ENCODE measurements around the gene LIN7A.

LIN7A gene

GRCh38 chr12:80860206-80860605, 77.5 kb downstream of the LIN7A start:
- DNase-seq (ENCODE audit: low read depth in 2 of 2), result no peak

- no peak for DNase-seq (ENCODE audit: low read depth in 2 of 2)
Measured at GRCh38 chr12:80858356-80858755, 79.4 kb downstream of the LIN7A start.

- DNase-seq (ENCODE audit: low read depth in 2 of 2), result no peak
Measured at GRCh38 chr12:80857311-80857710, 80.4 kb downstream of the LIN7A start.

- DNase-seq (ENCODE audit: low read depth in 2 of 2), result no peak
Measured at GRCh38 chr12:80849337-80849736, 88.4 kb downstream of the LIN7A start.

GRCh38 chr12:80848858-80849257, 88.9 kb downstream of the LIN7A start:
- DNase-seq (ENCODE audit: low read depth in 2 of 2), result no peak

GRCh38 chr12:80847575-80847974, 90.2 kb downstream of the LIN7A start:
- no peak for DNase-seq (ENCODE audit: low read depth in 2 of 2)

- no peak for DNase-seq (ENCODE audit: low read depth in 2 of 2)
Measured at GRCh38 chr12:80846952-80847351, 90.8 kb downstream of the LIN7A start.

GRCh38 chr12:80845639-80846038, 92.1 kb downstream of the LIN7A start:
- DNase-seq (ENCODE audit: low read depth in 2 of 2), result no peak

GRCh38 chr12:80843969-80844368, 93.8 kb downstream of the LIN7A start:
- DNase-seq (ENCODE audit: low read depth in 2 of 2), result no peak

- no peak for DNase-seq (ENCODE audit: low read depth in 2 of 2)
Measured at GRCh38 chr12:80838708-80839107, 99.0 kb downstream of the LIN7A start.

- DNase-seq (ENCODE audit: low read depth in 2 of 2), result no peak
Measured at GRCh38 chr12:80838024-80838658, 99.6 kb downstream of the LIN7A start.

GRCh38 chr12:80837342-80837978, 100.3 kb downstream of the LIN7A start:
- no peak for DNase-seq (ENCODE audit: low read depth in 2 of 2)

- DNase-seq (ENCODE audit: low read depth in 2 of 2), result no peak
Measured at GRCh38 chr12:80834724-80835123, 103.0 kb downstream of the LIN7A start.

GRCh38 chr12:80830533-80831088, 107.1 kb downstream of the LIN7A start:
- DNase-seq (ENCODE audit: low read depth in 2 of 2), result no peak

- DNase-seq (ENCODE audit: low read depth in 2 of 2), result no peak
Measured at GRCh38 chr12:80829767-80830166, 108.0 kb downstream of the LIN7A start.

GRCh38 chr12:80825506-80825905, 112.2 kb downstream of the LIN7A start:
- no peak for DNase-seq (ENCODE audit: low read depth in 2 of 2)

GRCh38 chr12:80823393-80823792, 114.3 kb downstream of the LIN7A start:
- no peak for DNase-seq (ENCODE audit: low read depth in 2 of 2)

GRCh38 chr12:80821513-80822000, 116.2 kb downstream of the LIN7A start:
- DNase-seq (ENCODE audit: low read depth in 2 of 2), result no peak

- no peak for DNase-seq (ENCODE audit: low read depth in 2 of 2)
Measured at GRCh38 chr12:80818878-80819277, 118.9 kb downstream of the LIN7A start.

GRCh38 chr12:80815351-80815750, 122.4 kb downstream of the LIN7A start:
- DNase-seq (ENCODE audit: low read depth in 2 of 2), result no peak

GRCh38 chr12:80814453-80814852, 123.3 kb downstream of the LIN7A start:
- no peak for DNase-seq (ENCODE audit: low read depth in 2 of 2)

GRCh38 chr12:80813820-80814219, 123.9 kb downstream of the LIN7A start:
- DNase-seq (ENCODE audit: low read depth in 2 of 2), result no peak

Data from stimulated activated CD4-positive, alpha-beta T cell treated with anti-CD3 and anti-CD28 coated beads, Interleukin-1b, Interleukin-23, amount 100 ng/mL, for 1 hour (primary cell).